LNCAP (cell line): ENCODE results near the gene LPCAT1.
A peak's percentile ranks its signal among the peaks of the same experiment; 100 is the strongest.

ENCODE experiments used
- CTCF ChIP-seq: fragments of 450-650 bp; IDR thresholded peaks from 2 replicates; pipeline ENCODE4 v1.5.1; 2017; ENCODE audit warnings: mild to moderate bottlenecking

LPCAT1 gene

GRCh38 chr5:1483856-1484729 lies 39.7 kb downstream of the LPCAT1 start:
- TF ChIP-seq CTCF = no peak

GRCh38 chr5:1483064-1483463 lies 40.7 kb downstream of the LPCAT1 start:
- TF ChIP-seq CTCF = no peak

- no peak for TF ChIP-seq CTCF
Observed at GRCh38 chr5:1481959-1482331, 41.8 kb downstream of the LPCAT1 start.

- no peak for TF ChIP-seq CTCF
Observed at GRCh38 chr5:1481266-1481958, 42.3 kb downstream of the LPCAT1 start.

GRCh38 chr5:1480806-1481205 lies 43.0 kb downstream of the LPCAT1 start:
- TF ChIP-seq CTCF = no peak

- TF ChIP-seq CTCF = no peak
Observed at GRCh38 chr5:1480217-1480616, 43.5 kb downstream of the LPCAT1 start.

GRCh38 chr5:1479581-1480188 lies 44.1 kb downstream of the LPCAT1 start:
- TF ChIP-seq CTCF = peak; percentile 78
